Measurements from ENCODE around the gene PSIP1. TPM values are rescaled to one million over a fixed set of nuclear protein-coding genes. Genes with fewer than 3 reads are reported as not detected.
"Not testable (repeated sequence)": the region's sequence is repeated elsewhere in the genome, so short reads cannot be mapped to it uniquely, and the experiment has no call there.

PSIP1 gene
- total RNA-seq, 1 experiment from 2014 or later: 70.0 TPM

GRCh38 chr9:15541872-15542271, 31.1 kb upstream of the PSIP1 start:
- no peak for TF ChIP-seq EZH2 (IDR thresholded peaks at IDR 0.05; ENCODE audit: borderline replicate concordance, low read depth, low read length, poor library complexity, severe bottlenecking)
- TF ChIP-seq, protein P1, sequence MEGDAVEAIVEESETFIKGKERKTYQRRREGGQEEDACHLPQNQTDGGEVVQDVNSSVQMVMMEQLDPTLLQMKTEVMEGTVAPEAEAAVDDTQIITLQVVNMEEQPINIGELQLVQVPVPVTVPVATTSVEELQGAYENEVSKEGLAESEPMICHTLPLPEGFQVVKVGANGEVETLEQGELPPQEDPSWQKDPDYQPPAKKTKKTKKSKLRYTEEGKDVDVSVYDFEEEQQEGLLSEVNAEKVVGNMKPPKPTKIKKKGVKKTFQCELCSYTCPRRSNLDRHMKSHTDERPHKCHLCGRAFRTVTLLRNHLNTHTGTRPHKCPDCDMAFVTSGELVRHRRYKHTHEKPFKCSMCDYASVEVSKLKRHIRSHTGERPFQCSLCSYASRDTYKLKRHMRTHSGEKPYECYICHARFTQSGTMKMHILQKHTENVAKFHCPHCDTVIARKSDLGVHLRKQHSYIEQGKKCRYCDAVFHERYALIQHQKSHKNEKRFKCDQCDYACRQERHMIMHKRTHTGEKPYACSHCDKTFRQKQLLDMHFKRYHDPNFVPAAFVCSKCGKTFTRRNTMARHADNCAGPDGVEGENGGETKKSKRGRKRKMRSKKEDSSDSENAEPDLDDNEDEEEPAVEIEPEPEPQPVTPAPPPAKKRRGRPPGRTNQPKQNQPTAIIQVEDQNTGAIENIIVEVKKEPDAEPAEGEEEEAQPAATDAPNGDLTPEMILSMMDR (conservative IDR thresholded peaks at IDR 0.05; ENCODE audit: low read depth, low read length): no peak
- H3K4me3 ChIP-seq (ENCODE audit: low read depth, low read length, poor library complexity, severe bottlenecking): no peak overlapping the region
- DNase-seq (ENCODE audit: low spot score): no peak
- H3K9me3 ChIP-seq (ENCODE audit: low read depth, low read length, poor library complexity, severe bottlenecking): no peaks in the 10 kb centered on the region
- intact Hi-C loops (cut with micrococcal nuclease; ENCODE audit: unreplicated experiment): no loop called here
- H3K4me1 ChIP-seq (ENCODE audit: insufficient read depth, low read length, poor library complexity, severe bottlenecking): no peaks in the 10 kb centered on the region
- no peaks in the 10 kb centered on the region for H3K27me3 ChIP-seq (replicated peaks; ENCODE audit: insufficient read depth, low read depth, low read length, poor library complexity)
- H3K36me3 ChIP-seq (ENCODE audit: insufficient read depth, low read length, poor library complexity, severe bottlenecking): no peaks in the 10 kb centered on the region
- H3K27ac ChIP-seq (ENCODE audit: low read depth, low read length, poor library complexity, severe bottlenecking): no peak overlapping the region
- ChIA-PET POLR2A (ENCODE audit: low non-redundant PET) (no interaction called here), CTCF (no interaction called here)
- no TSS peak for BruUV-seq (replicated peaks)

DNA sequence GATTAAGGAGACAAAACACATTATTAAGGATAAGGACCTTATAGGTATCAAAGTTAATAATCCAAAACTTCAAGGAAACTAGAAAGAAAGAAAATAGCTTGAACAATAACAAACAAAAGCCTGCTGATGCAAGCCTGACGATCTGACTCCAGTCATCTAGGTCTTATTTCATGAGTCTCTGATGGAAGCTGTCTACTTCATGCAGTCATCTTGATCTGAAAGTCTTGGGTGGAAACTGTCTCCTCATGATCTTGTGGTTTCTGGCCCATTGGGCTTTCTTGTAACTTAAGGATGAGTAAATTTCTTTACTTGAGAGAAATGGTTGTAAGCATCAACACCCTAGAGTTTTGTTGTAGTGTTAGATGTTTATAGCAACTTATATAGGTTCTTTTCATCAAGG, 20.6 kb upstream of the PSIP1 start:
- no peaks in the 10 kb centered on the region for H3K27me3 ChIP-seq (replicated peaks; ENCODE audit: insufficient read depth, low read depth, low read length, poor library complexity)
- H3K4me3 ChIP-seq (ENCODE audit: low read depth, low read length, poor library complexity, severe bottlenecking): no peak overlapping the region
- no peaks in the 10 kb centered on the region for H3K36me3 ChIP-seq (ENCODE audit: insufficient read depth, low read length, poor library complexity, severe bottlenecking)
- DNase-seq (ENCODE audit: low spot score): no peak
- no peaks in the 10 kb centered on the region for H3K4me1 ChIP-seq (ENCODE audit: insufficient read depth, low read length, poor library complexity, severe bottlenecking)
- BruUV-seq (replicated peaks): no TSS peak
- no peak overlapping the region for H3K27ac ChIP-seq (ENCODE audit: low read depth, low read length, poor library complexity, severe bottlenecking)
- ChIA-PET CTCF (no interaction called here), POLR2A (ENCODE audit: low non-redundant PET) (no interaction called here)
- no peak for TF ChIP-seq EZH2 (IDR thresholded peaks at IDR 0.05; ENCODE audit: borderline replicate concordance, low read depth, low read length, poor library complexity, severe bottlenecking)
- TF ChIP-seq, protein P1 (conservative IDR thresholded peaks at IDR 0.05; ENCODE audit: low read depth, low read length): no peak
- intact Hi-C loops (cut with micrococcal nuclease; ENCODE audit: unreplicated experiment): no loop called here
- no peaks in the 10 kb centered on the region for H3K9me3 ChIP-seq (ENCODE audit: low read depth, low read length, poor library complexity, severe bottlenecking)

DNA sequence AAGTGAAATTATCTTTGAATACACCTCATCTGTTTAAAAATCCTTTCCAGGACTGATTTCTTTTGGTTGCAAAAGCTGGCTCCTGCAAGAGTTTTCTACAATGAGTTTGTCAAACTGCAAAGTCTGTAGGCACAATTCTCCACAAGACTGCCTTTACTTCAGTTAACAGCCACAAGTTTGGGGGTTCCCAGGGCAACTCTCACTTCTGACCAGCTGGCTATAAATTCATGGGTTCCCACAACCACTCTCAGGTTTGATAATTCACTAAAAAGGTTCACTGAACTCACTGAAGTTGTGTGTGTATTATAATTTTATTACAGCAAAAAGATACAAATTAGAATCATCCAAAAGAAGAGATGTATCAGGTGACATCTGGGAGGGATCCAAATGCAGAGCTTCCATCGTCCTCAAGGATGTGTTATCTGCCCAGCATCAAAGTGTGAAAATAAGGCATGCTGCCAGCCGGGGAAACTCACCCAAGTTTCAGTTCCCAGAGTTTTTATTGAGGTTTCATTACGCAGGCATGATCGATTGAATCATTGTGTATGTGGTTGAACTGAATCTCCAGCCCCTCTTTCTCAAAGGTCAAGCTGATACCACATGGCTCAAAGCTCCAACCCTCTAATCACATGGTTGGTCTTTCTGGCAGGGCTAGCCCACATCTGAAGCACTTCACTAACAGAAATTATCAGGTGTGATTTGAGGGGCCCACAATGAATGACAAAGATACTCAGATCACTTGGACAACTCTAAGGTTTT, 19.0 kb upstream of the PSIP1 start:
- intact Hi-C loops (cut with micrococcal nuclease; ENCODE audit: unreplicated experiment): no loop called here
- H3K4me1 ChIP-seq (ENCODE audit: insufficient read depth, low read length, poor library complexity, severe bottlenecking): no peaks in the 10 kb centered on the region
- H3K27ac ChIP-seq (ENCODE audit: low read depth, low read length, poor library complexity, severe bottlenecking): no peak overlapping the region
- POLR2A ChIA-PET (ENCODE audit: low non-redundant PET): no interaction called here
- no peak overlapping the region for H3K4me3 ChIP-seq (ENCODE audit: low read depth, low read length, poor library complexity, severe bottlenecking)
- CTCF ChIA-PET: no interaction called here
- no TSS peak for BruUV-seq (replicated peaks)
- H3K27me3 ChIP-seq (replicated peaks; ENCODE audit: insufficient read depth, low read depth, low read length, poor library complexity): no peaks in the 10 kb centered on the region
- DNase-seq (ENCODE audit: low spot score): no peak
- no peaks in the 10 kb centered on the region for H3K36me3 ChIP-seq (ENCODE audit: insufficient read depth, low read length, poor library complexity, severe bottlenecking)
- TF ChIP-seq EZH2 (IDR thresholded peaks at IDR 0.05; ENCODE audit: borderline replicate concordance, low read depth, low read length, poor library complexity, severe bottlenecking): no peak
- TF ChIP-seq, protein P1 (conservative IDR thresholded peaks at IDR 0.05; ENCODE audit: low read depth, low read length): no peak
- H3K9me3 ChIP-seq (ENCODE audit: low read depth, low read length, poor library complexity, severe bottlenecking): no peaks in the 10 kb centered on the region

DNA sequence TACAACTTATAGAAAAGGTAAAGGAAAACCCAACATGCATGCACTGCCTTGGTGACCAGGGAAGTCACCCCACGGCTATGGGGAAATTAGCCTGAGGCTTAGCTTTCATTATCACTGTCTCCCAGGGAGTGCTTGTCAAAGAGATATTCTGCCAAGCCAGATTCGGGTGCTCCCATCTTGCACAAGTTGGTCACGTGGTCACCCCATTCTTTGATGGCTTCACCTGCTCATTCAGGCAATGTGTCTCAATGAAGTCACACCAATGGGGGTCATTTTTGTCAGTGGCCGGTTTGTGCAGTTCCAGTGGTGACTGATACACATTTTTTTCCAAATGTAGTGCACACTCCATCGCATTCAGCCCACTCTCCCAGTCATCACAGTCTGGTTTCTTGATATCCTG, 16.3 kb upstream of the PSIP1 start:
- H3K27ac ChIP-seq (ENCODE audit: low read depth, low read length, poor library complexity, severe bottlenecking); H3K36me3 ChIP-seq (ENCODE audit: insufficient read depth, low read length, poor library complexity, severe bottlenecking); H3K27me3 ChIP-seq (replicated peaks; ENCODE audit: insufficient read depth, low read depth, low read length, poor library complexity); BruUV-seq (replicated peaks); POLR2A ChIA-PET (ENCODE audit: low non-redundant PET); H3K4me1 ChIP-seq (ENCODE audit: insufficient read depth, low read length, poor library complexity, severe bottlenecking); H3K4me3 ChIP-seq (ENCODE audit: low read depth, low read length, poor library complexity, severe bottlenecking); intact Hi-C loops (cut with micrococcal nuclease; ENCODE audit: unreplicated experiment); CTCF ChIA-PET; DNase-seq (ENCODE audit: low spot score); H3K9me3 ChIP-seq (ENCODE audit: low read depth, low read length, poor library complexity, severe bottlenecking): not testable (repeated sequence)
